Fibroblast of mammary gland (primary cell): Measurements from ENCODE around the gene CHD6.

Experiments
- DNase-seq: peaks from one replicate; pipeline ENCODE4 v3.0.0-alpha.2; 2010; ENCODE audit warnings: low read depth
- H3K4me3 ChIP-seq: 2 replicates; pipeline ENCODE4 v1.5.1; 2011; ENCODE audit warnings: low read depth, mild to moderate bottlenecking, low read length, moderate library complexity; ENCODE audit not compliant: control insufficient read depth
- TF ChIP-seq, protein P1 (sequence below): conservative IDR thresholded peaks from 2 replicates; pipeline ENCODE4 v1.5.1; 2011; ENCODE audit warnings: low read depth, low read length, inconsistent platforms; ENCODE audit not compliant: control insufficient read depth, insufficient read depth

Gene CHD6

DNA sequence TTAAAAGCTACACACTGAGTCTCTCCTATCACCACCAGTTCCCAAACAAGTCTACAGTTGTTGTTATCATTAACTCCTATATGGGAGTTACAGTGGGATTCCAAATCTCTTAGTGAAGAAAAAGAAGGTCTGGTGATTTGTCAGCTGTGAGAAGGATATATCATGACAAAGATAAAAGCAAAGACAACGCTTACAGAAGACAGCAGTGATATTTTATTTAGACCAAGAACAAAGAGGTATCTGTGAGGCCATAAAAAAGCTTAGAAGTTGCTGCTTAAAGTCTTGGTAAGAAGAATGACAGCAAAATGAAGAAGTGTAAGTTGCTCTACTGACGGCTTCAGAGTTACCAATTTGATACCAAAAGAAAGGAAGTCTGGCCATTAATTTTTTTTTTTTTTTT is 47.2 kb downstream of the CHD6 start:
- TF ChIP-seq, protein P1, sequence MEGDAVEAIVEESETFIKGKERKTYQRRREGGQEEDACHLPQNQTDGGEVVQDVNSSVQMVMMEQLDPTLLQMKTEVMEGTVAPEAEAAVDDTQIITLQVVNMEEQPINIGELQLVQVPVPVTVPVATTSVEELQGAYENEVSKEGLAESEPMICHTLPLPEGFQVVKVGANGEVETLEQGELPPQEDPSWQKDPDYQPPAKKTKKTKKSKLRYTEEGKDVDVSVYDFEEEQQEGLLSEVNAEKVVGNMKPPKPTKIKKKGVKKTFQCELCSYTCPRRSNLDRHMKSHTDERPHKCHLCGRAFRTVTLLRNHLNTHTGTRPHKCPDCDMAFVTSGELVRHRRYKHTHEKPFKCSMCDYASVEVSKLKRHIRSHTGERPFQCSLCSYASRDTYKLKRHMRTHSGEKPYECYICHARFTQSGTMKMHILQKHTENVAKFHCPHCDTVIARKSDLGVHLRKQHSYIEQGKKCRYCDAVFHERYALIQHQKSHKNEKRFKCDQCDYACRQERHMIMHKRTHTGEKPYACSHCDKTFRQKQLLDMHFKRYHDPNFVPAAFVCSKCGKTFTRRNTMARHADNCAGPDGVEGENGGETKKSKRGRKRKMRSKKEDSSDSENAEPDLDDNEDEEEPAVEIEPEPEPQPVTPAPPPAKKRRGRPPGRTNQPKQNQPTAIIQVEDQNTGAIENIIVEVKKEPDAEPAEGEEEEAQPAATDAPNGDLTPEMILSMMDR = no peak
- no peak for DNase-seq
- H3K4me3 ChIP-seq = no peak overlapping the region

DNA sequence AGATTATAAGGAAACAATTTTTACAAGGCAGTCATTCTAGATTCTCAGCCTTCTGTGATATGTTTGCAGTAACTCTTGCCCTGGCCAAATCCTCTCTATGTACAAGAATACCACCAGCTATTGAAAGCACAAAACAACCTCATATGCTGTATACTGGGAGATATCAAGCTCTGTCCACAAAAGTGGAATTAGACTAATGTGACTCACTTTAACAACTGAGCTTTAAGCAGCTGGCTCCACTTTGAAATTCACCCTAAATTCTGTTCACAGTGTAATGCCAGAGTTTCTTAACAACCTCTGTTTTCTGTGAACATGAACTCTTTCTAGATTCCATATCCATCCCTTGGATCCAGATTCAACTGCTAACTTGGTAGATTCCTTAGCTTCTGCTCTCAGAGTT is 47.6 kb downstream of the CHD6 start:
- H3K4me3 ChIP-seq = no peak overlapping the region
- TF ChIP-seq, protein P1 = no peak

DNA sequence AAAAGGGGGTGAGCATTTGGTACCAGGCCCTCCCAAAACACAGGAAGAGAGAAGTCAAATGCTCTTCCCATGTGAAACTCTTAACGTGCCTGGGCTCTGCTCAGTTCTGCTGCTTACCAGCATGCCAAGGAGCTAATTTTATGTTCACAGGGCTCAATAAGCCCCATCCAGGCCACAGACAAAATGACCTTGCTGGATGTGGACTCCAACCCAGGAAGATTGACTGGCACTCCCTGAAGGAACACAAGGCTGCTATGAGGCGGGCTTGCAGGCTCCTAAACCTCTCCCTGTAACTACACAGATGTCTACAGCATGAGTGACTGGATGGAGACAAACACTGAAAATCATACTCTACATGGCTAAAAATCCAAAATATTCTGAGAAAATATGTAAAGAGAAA is 50.6 kb downstream of the CHD6 start:
- no peak for DNase-seq
- H3K4me3 ChIP-seq = no peak overlapping the region
- TF ChIP-seq, protein P1 = no peak

More for the DNA sequence above, 47.6 kb downstream of the CHD6 start:
- DNase-seq = no peak

DNA sequence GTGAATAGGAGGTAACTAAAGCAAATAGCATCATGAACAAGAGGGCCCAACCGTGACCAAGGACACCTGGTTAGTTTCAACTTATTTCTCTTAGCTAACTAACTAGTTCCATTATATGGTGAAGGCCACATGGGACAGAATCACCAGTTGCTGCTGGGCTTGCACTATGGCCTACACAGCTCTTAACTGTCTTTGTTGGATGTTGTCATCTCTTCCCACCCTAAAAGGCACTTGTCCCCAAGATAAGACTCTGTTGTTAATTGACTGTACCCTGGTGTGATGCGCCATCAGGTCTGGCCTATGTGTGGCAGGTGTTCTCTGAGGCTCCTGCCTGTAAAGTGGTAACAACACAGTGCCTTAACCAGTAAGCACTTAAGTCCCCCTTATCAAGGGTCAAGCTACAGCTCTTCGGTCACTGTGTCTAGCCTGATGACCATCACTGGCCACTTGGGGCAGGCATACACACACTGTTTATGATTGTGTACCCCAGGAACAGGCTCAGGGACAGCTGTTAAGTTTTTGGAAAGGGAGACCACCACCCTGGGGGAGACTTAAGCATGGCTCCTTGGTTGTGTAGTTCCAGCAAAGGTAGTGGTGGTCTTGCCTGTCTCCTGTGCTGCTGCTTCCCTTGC is 51.2 kb downstream of the CHD6 start:
- TF ChIP-seq, protein P1 = no peak
- H3K4me3 ChIP-seq = no peak overlapping the region
- DNase-seq = no peak

DNA sequence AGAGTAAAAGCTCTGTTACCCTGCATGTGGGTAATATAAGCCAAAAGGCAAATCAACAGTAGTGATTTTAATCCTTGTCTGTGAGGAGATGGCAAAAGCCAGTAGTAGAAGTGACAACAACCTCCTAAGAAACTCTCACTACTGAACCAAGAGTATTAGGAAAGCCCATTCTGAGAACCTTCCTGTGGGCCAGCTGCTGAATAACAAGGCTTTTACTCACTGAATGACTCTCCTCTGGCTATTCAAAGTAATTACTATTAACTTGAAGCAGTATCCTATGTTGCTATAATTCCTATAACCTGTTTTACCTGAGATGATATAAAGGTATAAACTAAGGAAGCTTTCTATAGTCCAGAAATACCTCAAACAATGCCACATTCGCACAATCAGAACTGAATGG is 55.1 kb downstream of the CHD6 start:
- TF ChIP-seq, protein P1 = no peak
- H3K4me3 ChIP-seq = no peak overlapping the region
- DNase-seq = no peak

DNA sequence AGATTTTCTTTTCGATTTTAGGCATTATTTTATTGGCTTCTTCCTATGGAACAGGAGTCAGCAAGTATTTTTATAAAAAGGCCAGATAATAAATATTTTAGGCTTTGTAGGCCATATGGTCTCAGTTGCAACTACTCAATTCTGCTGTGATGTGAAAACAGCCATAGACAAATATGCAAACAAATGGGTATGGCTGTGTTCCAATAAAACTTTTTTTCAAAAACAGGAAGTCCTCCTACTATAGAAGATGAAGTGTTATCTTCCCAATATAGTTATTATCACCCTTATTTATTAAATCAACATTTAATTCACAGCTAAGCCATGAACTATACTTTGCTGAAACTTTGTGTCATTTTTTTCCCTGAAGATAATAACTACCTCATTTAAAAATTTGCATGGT is 57.2 kb downstream of the CHD6 start:
- no peak for DNase-seq
- TF ChIP-seq, protein P1 = no peak
- H3K4me3 ChIP-seq = no peak overlapping the region

DNA sequence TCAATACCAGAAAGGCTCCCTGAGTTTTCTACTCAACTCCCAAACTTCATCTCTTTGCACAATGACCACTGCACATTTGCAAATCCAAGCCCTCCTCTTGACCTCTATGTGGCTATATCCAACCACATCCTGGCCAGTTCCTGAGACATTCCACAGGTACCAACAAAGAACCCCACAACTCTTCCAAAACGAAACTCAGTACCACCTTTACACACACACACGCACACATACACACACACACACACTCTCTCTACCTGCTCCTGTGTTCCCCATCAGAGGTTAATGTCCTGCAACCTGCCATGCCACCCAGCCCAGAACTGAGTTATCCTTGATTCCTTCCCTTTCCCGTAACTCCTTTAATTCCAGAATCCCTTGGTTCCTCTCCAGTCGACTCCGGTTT is 58.5 kb downstream of the CHD6 start:
- no peak overlapping the region for H3K4me3 ChIP-seq
- TF ChIP-seq, protein P1 = no peak

More for the DNA sequence above, 58.5 kb downstream of the CHD6 start:
- DNase-seq = no peak
